NCI-H510A (cell line): ENCODE measurements around the gene PRDM15.

ENCODE experiments used
- DNase-seq: peaks from one replicate; lab custom pipeline; 2025; lab: John Stamatoyannopoulos, UW

PRDM15 gene

GRCh38 chr21:41885341-41886024, 6.3 kb upstream of the PRDM15 start:
- peak; percentile 58 for DNase-seq

GRCh38 chr21:41884501-41885030, 5.4 kb upstream of the PRDM15 start:
- DNase-seq: no peak

DNA sequence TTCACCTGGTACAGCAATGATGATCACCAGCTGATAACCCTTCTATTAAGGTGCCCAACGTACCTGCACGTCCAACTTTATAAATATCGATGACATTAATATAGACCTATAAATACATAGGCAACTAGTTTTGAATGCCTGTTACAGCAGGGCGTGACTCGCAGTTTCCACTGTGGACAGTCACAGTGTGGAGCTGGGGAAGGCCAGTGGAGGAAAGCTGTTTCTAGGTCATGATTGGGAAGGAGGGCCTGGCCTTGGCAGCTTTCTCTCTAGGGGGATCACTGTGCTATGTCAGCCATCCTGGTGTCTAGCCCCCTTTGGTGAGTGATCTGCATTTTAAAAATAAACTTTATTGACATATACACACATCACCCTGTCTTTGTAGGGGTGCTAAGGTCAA, 4.4 kb upstream of the PRDM15 start:
- no peak for DNase-seq

- no peak for DNase-seq
These were observed 1.9 kb upstream of the PRDM15 start for GRCh38 chr21:41881051-41881450.

DNA sequence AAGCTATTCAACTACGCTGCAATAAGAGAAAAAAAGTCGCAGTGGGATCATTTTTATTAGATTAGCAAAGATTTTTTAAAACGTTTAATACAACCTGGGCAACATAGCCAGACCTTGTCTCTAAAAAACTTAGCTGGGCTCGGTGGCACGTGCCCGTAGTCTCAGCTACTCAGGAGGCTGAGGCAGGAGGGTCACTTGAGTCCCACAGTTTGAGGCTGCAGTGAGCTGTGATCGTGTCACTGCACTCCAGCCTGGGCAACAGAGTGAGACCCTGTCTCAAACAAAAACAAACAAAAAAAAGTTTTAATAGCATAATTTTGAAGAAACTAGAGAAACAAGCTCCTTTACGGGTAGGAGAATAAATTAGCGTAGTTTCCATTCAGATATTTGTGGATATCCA, 1.0 kb upstream of the PRDM15 start:
- DNase-seq: no peak

DNA sequence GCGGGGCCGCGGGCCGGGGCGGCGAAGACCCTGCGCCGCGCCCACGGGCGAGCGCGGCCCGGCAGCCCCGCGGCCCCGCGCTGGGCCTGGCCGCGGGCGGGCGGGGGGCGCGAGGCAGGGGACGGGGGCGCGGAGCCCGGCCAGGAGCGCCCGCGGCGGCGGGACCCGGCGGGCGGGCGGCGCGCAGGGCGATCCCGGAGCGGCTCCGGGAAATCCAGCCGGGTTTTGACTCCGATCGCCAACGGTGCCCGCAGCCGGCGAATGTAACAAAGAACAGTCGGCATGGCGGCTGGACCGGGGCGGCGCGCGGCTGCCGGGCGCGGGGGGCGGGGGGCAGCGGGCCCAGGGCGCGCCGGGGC, 334 bp downstream of the PRDM15 start:
- DNase-seq: peak; percentile 56

DNA sequence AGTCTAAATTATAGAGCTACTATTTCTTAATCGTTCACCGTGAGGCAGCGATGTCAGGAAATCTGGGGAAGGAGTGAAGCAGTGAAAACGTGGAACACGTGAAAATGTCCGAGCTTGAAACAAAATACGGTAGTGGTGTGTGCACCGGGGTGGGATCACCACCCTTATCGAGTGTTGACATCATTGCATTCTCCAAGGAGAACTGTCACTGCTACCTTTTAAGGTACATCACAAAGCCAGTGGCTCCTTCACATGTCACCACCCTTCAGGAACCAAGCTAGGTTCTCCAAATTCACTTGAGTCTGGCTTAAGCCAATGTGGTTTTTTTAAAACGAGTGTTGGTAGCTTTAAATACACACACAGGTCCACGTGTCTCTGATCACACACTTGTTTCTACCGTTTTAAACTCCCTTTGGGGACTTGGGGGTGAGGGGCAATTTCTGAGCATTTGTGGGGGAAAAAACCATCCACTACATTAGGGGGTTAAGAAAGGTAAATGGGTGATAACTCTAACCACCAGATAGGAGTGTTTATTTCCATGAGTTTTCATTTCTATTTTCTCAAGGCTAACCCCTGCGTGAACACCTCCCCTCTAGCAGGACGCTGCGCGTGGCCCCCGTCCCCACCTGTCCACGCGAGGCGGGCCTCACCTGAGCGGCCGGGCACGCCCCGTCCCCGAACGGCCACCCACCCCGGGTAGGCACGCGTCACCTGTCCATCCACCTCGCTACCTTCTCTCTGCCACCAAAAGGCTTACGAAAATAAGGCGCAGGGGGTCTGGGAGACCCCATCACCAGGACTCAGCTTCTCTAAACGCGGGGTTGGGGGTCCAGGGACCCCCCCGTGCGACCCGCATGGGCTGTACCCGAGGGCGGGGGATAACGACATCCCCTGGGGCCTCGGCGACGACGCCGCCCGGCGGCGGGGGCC, 978 bp downstream of the PRDM15 start:
- no peak for DNase-seq

DNA sequence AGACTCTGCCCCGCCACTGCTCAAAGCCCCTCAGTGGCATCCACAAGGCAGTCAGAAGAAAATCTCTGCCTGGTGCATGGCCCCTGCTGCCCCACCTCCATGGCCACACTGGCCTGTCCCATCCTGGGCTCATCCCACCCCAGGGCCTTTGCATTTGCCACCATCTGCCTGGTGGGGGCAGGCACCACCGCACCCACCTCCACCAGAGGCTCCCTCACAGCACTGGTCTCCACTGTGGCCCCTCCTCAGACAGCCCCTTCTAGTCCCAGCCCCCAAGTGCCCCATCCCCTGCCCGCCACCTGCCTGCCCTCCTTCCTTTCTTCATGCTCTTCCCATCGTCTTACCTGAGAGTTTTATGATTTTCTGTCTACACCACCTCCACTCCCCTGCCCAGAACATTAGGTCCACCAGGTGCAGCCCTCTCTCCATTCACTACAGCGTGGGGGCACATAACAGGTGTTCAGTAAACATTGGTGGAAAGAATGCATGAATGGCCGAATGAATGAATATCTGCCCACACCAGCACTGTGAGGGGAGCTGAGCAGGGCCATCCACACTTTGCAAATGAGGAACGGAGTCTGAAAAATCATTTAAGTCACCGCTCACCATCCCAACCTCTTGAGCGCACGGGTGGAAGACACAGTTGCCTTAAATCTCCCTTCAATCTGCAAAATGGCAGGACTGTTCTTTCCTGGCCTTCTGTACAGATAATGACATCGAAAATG, 2.1 kb downstream of the PRDM15 start:
- DNase-seq: no peak

GRCh38 chr21:41876396-41876795, 2.7 kb downstream of the PRDM15 start:
- DNase-seq: no peak

DNA sequence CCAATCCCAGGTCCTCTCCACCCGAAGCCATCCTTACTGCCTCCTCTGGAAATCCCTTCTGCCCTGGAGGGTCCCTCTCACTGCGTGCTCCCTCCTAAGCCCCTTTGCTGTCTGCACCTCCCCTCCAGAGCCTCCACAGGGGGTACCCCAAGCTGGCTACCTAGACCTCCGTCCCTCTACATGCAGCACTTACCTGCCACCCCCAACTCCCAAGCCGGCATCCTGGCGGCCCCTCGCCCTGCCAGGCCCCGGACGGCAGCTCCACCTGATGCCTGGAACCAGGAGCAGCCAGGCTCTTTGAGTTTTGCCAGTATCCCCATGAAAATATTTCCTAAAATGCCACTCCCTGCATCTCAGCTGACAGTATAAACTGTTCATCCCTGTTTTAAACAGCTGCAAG, 4.1 kb downstream of the PRDM15 start:
- DNase-seq: no peak

DNA sequence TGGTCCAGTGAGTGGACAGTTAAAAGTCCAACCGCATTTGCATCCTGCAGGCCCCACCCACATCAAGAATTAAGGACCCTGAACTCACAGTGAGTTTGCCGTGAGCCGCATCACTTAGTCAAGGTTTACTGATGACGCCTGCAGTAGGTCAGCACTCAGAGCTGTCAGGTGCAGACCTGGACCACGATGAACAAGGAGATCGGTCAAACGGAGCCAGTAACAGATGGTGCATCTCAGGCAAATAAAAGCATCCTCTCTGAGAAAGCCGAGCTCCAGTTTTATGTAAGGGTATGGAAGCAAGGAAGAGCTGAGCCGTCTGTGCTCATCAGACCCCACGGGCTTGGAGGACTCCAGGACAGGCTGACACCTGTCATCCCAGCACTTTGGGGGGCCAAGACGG, 4.5 kb downstream of the PRDM15 start:
- DNase-seq: no peak

DNA sequence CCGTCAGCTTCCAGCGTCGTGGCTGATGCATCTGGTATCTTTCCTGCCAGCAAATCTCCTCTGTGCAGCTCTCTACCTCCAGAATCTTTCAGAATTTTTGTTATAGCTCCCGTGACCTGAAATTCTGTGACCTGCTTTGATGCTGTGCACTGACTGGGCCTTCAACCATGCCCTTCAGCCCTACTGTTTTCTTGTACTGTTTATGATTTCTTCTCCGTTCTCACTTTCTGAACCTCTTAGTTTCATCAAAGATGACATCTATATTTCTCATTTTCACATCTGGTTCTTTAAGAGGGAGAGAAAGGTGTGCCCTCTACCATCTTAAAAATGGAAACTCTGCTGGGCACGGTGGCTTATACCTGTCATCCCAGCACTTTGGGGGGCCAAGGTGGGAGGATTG, 5.7 kb downstream of the PRDM15 start:
- DNase-seq: no peak

GRCh38 chr21:41873005-41873404, 6.1 kb downstream of the PRDM15 start:
- DNase-seq: no peak

DNA sequence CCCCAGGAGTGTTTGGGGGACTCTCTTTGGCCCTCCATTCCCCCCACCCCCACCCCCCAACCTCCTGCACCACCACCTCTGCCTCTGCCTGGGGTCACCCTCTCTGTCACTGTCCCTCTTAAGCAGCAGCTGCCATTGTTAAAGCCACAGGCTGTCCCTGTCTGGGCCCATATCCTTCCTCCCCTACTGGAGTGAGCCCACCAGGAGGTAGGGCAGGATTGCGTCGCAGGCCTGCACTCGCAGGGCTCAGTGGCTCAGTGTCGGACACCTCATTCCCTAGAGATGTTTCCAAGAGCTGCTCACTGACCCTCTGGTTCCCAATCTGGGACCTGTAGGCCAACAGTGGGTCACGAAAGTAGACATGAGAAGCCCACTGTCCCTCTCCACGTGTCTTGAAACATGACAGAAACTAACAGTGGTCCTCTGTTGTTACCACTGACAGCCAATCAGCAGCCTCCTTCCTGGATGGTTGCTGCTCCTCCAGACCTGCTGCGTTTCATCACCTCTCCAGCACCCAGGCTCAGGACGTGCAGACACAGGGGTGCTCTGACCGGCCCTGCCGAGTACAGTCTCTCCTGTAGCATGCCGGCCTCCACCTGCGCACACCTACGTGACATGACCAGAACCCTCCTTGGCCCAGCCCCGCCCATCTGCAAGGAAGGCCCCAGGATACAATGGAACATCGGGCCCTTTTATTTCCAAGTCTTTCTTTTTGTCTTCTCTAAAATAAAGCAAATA, 7.7 kb downstream of the PRDM15 start:
- DNase-seq: no peak

DNA sequence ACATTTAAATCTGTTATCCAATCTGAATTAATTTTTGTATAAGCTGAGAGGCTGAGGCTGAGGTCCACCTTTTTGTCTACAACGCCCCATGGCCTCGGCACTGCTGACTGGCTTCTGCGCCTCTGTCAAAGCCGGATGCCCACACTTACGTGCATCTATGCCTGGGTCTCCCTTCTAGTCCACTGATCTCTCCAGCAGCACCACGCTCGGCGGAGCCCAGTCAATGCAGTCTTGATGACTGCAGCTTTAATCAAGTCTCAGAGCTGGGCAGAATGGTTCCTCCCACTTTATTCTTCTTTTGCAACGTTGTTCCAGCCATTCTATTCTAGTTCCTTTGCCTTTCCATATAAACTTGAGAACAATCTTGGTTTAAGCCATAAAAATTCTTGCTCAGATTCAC, 9.4 kb downstream of the PRDM15 start:
- DNase-seq: no peak

GRCh38 chr21:41868062-41868710, 11.0 kb downstream of the PRDM15 start:
- no peak for DNase-seq

- DNase-seq: no peak
These were observed 11.8 kb downstream of the PRDM15 start for GRCh38 chr21:41867313-41867712.

- DNase-seq: no peak
These were observed 12.8 kb downstream of the PRDM15 start for GRCh38 chr21:41866274-41866809.

GRCh38 chr21:41865002-41865777, 14.0 kb downstream of the PRDM15 start:
- DNase-seq: no peak

DNA sequence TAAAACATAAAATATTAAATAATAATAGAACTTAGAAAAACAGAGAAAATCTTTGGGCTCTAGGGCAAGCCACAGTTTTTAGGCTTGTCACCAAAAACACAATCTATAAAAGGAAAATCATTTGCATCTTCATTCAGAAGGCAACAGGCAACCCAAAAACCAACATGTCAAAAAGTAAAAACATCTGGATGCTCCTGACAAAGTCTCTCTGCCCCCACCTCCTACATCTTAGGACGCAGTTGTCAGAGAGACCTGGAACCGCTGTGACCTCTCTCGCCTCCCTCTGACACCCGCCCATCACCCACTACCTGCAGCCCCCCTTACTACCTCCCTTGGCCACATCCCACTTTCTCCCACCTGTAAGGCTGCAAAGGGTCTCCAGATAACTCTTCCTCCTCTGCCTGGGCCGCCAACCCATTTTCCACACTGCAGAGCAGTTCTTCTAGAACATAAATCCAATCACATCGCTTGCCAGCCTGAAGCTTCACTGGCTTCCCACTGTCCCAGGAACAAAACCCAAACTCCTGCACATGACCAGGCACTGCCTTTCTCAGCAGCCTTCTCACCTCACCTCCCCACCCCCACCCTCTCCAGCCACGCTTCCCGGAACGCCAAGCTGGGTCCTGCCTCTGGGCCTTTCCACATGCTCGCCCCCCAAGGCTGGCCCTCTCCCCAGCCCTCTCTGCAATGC, 14.7 kb downstream of the PRDM15 start:
- no peak for DNase-seq
